NCI-H345 treated with DMSO at 0.1 percent for 48 hours (cell line): ENCODE measurements around the gene USP30.

ENCODE experiments used
- DNase-seq: peaks from one replicate; lab custom pipeline; 2025; ENCODE audit not compliant: unreplicated experiment; lab: John Stamatoyannopoulos, UW

Gene USP30

GRCh38 chr12:109097140-109097434 lies 44.7 kb downstream of the USP30 start:
- DNase-seq, result no peak

- DNase-seq, result peak; percentile 87
These were observed 45.2 kb downstream of the USP30 start, which contains the start of gene UNG for GRCh38 chr12:109097435-109098182. UNG (plus strand) TSS chr12:109097597; CDS start chr12:109097680, 83 bp downstream.

- no peak for DNase-seq
These were observed 45.8 kb downstream of the USP30 start for GRCh38 chr12:109098183-109098604.

GRCh38 chr12:109098651-109099050 lies 46.3 kb downstream of the USP30 start:
- DNase-seq, result no peak

DNA sequence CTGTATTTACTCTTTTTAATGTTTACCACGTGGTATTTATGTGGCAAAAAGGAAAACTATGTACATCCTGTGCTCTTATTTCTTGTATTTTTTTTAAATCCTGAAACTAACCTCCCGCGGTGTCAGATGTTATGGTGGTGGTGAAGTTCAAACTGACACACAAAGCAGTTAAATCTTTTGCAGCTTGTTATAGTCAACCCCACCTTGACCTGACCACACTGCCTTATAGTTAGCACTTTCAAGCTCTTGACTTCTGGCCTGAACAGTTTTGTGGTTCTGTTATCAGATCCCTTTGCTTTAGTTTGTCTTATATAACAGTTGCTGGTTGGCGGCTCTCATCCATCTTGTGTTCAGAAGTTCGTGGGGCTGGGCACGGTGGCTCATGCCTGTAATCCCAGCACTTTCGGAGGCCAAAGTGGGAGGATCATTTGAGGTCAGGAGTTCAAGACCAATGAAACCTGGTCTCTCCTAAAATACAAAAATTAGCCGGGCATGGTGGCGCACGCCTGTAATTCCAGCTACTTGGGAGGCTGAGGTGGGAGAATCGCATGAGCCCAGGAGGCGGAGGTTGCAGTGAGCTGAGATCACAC lies 47.1 kb downstream of the USP30 start:
- no peak for DNase-seq

DNA sequence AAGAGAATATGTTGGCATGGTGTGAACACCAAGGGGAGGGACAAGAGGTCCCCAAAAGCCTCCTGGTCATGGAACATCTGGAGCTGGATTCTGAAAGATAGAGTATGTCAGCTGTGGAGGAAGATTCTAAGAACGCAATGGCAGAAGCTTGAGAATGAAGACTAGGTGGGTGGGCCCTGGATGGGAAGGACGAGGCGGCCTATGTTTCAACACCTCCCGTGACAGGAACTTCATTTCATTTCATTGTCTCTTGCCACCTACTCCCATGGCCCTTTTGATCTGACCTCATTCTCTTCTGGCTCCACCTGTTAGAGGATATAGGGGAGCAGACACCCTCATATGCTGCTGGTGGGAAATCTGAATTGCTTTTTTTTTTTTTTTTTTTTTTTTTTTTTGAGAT lies 48.4 kb downstream of the USP30 start:
- no peak for DNase-seq

GRCh38 chr12:109102491-109102890 lies 50.1 kb downstream of the USP30 start:
- DNase-seq, result no peak

DNA sequence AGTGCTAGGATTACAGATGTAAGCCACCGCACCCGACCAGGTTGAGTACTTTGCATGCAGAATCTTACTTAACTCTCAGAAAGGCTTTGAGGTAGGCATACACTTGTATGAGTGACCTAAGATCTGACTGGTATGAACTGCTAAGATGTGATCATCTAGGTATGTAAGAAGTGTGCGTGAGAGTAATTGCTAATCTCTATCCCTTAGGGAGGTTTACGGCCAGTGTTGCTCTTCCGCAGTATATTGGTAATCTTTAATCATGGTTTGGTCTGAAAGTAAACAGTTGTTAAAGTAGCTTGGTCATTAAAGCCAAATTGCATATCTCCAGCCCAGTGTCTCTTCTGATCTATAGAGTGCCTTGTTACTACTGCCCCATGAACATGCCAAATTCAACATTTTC lies 52.8 kb downstream of the USP30 start:
- DNase-seq, result no peak

- DNase-seq, result no peak
These were observed 57.5 kb downstream of the USP30 start for GRCh38 chr12:109109746-109110350.

DNA sequence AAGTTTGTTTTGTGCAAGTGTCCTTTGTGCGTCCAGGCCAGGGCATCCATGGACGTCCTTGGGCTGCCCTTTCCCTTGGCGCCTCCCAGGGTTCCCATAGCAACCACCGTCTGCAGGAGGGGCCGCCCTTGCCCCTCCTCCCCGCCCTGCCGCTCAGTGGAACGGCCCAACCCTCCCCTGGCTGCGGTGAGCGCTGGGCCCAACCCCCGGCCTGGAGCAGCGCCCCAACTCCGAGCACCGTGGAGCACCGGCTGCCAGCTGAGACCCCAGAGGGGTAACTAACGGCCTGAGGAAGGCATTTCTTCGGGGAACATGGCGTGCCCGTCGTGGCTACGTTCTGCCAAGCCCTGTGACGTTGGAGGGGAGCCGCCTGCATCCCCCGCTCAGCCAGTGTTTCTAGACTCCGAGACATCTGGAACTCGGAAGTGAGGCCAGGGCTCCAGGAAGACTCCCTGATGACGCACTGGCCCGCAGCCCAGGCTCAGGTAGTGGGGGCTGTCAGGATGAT lies 58.7 kb downstream of the USP30 start:
- DNase-seq, result no peak

- no peak for DNase-seq
These were observed 60.5 kb downstream of the USP30 start for GRCh38 chr12:109112720-109113465.

DNA sequence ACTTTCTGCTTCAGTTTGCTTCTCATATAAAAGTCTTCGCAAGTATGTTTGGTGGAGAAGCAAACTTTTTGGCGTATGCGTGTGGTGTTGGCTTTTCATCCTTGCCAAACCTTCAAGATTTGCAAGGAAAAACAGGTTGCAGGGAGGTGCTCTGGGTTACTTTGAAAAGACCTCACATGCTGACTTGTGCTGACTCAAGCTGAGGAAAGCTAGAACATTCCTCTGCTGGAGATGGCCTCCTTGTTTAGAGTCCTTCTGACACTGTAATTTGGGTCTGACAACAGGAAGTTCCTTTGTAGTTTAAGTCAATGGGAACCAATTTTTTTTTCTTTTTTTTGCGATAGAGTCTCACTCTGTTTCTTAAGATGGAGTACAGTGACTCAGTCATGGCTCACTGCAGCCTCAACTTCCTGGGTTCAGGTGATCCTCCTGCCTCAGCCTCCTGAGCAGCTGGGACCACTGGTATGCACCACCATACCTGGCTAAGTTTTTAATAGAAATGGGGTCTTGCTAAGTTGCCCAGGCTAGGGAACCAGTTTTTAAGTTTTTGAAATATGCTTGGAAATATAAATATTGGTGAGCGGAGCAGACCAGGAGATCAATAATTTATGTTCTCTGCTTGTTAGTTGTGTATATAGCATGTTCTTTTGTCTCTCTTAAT lies 61.4 kb downstream of the USP30 start:
- no peak for DNase-seq

GRCh38 chr12:109114644-109115043 lies 62.3 kb downstream of the USP30 start:
- no peak for DNase-seq

GRCh38 chr12:109115404-109115757 lies 63.0 kb downstream of the USP30 start:
- DNase-seq, result no peak

DNA sequence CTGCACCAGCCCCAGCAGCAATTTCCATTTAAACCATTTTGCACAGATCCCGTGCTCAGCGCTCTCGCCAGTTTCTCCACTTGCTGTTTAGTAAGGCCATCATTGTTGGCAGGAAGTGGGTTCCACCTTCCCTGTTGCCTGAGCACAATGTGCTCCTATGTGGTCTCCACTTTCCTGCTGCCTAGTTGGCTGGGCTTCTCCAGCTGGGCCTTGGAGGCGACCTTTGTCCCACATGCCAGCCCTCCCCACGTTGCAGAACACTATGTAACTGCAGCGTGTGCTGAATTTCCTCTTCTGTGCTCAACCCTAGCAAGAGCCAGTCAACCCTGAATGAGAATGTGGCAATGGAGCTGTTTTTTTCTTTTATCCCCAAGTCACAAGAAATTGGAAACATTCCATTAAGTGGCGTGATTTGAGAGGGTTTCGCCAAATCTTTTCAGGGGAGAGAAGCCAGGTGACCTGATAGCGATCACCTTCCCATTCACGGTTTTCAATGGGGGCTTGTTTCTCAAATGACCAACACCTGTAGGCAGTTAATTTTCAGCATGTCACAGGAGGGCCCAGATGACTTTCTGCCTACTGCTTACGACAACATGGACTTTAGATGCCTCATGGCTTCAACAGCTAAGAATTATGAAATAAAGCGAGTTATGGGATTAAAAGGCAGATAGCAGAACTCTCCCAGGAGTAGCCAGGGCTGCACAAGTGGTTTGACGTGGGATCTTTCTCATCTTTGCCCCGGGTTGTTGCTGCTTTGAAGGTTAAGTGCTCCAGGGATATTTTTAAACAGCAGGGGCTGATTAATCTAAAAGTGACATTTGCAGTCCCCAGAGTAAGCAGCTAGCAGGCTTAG lies 63.6 kb downstream of the USP30 start, which contains the start of gene ACACB:
TSS of gene ACACB (plus strand) at position 830 of the 853 bp plus-strand sequence. CDS start 22,819 bp downstream, outside the sequence.
- no peak for DNase-seq

GRCh38 chr12:109116611-109116949 lies 64.2 kb downstream of the USP30 start:
- DNase-seq, result no peak

GRCh38 chr12:109120095-109120494 lies 67.7 kb downstream of the USP30 start:
- no peak for DNase-seq

GRCh38 chr12:109120557-109120956 lies 68.2 kb downstream of the USP30 start:
- no peak for DNase-seq

DNA sequence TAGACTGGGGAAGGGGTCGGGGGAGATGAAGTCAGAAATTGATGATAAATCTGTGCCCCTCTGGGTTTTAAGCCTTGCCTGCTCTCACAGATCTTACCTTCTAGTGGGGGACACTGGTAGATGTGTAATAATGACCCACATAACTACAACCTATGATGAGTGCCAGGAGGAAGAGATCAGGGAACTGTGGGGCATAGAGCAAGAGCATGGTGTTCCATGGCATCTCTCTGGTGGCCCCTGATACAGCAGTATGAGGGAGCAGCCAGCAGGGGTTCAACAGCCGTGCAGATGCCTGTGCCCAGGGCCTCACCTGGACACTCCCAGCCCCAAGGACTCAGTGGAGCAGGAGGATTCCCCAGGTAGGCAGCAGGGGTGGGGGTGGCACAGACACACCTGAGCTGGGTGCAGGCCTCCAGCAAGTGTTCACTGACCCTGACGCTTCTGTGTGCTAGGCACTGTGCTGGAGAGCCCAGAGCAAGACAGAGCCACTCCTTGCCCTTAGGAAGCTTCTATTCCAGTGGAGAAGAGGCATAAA lies 69.0 kb downstream of the USP30 start:
- DNase-seq, result no peak
